GM12872 (cell line): ENCODE results near the gene C1QTNF1.

Source experiments
- TF ChIP-seq, protein P1 (sequence below): IDR thresholded peaks from 3 replicates; pipeline ENCODE4 v1.5.1; 2011; ENCODE audit warnings: low read depth, mild to moderate bottlenecking, low read length, moderate library complexity; ENCODE audit not compliant: insufficient read depth

C1QTNF1 gene

DNA sequence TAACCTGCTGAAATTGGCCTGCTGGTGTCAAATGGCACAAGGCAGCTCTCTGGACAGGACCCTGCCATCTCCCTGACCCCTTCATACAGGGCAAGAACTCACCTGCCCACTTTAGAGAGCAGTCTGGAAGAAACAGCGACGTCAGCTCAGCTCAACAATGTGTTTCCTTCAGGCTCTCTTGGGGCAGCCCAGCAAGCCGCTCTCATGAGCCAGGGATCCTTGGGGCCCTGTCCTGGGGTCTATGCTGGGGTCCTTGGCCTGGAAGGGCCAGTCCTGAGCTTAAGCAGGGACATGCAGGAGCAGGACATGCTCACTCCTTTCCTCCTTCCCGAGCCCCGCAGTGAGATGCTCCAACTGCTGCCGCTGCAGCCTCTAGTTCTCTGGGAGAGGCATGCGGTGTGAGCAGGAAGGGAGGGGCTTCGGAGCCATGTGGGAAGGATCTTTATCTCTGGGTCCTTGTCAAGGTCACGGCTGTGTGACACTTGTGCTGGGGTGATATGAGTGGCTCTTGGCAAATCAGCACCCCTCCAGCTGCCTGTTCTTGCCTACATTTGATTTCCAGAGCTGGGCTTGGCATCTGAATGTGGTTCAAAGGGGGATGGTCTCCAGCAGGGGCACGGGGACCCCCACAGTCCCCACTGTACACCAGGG lies 3.4 kb downstream of the C1QTNF1 start:
- TF ChIP-seq, protein P1, sequence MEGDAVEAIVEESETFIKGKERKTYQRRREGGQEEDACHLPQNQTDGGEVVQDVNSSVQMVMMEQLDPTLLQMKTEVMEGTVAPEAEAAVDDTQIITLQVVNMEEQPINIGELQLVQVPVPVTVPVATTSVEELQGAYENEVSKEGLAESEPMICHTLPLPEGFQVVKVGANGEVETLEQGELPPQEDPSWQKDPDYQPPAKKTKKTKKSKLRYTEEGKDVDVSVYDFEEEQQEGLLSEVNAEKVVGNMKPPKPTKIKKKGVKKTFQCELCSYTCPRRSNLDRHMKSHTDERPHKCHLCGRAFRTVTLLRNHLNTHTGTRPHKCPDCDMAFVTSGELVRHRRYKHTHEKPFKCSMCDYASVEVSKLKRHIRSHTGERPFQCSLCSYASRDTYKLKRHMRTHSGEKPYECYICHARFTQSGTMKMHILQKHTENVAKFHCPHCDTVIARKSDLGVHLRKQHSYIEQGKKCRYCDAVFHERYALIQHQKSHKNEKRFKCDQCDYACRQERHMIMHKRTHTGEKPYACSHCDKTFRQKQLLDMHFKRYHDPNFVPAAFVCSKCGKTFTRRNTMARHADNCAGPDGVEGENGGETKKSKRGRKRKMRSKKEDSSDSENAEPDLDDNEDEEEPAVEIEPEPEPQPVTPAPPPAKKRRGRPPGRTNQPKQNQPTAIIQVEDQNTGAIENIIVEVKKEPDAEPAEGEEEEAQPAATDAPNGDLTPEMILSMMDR, result no peak

DNA sequence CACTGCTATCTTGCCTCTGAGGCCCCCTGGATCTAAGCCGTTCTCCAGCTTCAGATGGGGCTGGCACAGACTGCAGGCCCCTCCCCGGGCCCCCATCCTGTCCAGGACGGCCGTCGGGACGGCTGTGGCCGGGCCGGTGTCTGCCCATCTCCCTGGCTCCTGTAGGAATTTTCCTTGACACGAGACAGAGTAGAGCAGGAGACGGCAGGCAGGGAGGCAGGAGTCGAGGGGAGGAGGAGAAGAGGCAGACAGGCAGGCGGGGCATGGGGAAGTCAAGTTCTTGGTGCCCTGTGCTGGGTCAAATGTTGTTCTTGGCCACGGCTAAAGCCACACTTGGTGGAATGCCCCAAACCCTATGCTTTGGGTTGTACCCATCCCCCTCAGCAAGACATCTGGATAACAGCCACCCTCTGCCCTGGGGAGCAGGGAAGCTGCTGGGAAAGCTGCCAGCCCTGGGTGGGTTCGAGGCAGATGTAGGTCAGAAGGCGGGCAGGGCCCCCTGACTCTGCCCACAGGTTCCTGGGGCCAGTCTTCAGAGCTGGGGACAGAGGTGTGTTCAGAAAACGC lies 4.0 kb downstream of the C1QTNF1 start:
- TF ChIP-seq, protein P1, result no peak

DNA sequence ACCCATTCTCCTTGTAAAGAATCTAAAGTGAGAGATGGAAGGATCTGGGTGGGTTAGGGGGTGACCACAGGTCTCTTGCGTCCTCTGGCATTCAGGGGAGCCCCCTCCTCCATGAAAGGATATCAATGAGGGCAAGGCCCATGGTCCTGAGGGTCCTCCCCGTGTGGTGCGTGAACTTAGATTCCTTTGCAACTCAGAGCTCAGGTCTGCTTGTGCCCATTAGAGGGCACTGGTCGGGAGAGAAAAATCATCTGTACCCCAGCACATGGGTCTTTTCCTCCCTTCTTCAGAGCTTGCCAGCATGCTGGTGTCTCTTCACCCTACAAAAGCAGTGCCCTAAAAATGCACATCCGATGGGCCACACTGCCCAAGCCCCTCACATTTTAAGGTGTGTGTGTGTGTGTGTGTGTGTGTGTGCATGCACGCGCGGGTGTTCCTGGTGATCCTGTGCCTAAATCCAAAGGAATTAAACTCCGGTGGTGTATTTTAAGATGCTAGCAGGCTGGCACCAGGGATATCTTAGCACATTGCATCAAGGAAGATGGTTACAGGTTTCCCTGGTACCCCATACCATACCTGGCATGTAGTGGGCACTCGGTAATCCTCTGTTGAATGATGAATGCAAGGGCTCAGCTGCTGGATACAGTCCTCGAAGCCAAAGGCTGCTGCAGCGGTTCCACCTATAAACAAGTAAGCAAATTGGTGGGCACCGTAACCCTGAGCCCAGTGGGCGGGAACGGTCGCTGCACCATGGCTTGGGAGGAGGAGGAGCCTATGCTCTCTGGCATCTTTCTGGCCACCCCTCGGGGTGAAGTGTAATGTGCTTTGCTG lies 4.7 kb downstream of the C1QTNF1 start:
- TF ChIP-seq, protein P1, result no peak

DNA sequence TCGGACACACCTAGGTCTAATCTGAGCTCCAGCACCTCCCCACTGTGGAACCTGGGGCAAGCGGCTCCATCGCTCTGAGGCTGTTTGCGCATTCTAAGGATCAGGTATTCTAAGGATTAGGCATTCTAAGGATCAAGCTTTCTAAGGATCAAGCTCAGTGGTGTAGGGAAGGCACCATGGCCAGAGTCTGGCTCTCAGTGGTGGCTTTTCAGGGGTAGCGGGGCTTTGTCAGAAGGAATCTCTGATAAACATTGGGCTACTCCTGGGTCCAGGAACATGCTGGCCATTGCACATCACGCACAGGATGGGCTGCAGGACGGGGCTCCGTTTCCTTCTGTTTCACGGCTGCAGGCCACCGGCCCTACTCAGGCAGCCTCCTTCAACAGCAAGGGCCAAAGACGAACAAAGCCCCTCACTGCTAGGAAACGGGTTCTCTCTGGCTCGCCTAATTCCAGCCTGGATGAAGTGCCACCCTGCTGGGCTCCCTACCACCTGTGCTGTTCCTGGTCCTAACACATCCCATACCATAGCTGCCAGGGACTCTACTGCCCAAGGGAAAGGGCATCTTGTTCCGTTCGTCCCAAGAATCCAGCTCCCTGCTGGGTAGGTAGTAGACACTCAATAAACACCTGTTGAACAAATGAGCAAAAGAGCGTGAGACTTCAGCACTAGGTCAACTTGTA lies 5.5 kb downstream of the C1QTNF1 start:
- TF ChIP-seq, protein P1, result no peak

DNA sequence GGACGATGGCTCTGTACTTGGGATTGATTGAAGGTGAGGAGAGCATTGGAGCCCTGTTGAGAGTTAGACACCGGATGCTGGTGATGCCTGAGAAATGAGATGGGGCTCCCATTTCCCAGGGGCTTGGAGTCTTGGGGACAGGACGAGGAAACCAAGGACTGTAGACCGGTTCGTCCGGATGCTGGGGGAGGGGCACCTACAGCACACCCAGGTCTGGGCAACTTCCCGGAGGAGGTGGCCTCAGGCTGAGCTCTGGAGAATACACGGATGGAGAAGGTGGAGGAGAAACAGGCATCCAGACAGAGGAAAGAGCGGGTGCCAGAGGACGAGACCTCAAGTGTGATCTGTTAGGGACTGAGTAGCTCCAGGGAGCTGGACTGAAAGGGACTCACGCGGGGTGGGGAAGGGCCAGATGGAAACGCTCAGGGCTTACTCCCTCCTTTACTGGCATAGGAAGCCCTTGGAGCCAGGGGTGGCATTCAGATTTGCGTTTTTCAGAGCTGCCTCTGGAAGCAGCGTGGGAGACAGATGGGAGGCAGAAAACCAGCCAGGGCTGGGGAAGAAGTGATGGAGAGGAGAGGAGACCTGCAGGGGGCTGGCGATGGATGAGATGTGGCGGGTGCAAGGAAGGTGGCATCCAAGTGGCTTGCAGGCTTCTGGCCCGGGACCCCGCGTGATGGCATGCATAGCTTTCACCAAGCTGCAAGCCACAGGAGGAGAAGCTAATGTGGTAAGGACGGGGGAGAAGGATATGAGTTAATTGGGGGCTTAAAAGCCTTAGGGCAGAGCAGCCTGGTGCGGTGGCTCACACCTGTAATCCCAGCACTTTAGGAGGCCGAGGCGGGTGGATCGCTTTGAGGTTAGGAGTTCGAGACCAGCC lies 8.3 kb downstream of the C1QTNF1 start:
- TF ChIP-seq, protein P1, result no peak

DNA sequence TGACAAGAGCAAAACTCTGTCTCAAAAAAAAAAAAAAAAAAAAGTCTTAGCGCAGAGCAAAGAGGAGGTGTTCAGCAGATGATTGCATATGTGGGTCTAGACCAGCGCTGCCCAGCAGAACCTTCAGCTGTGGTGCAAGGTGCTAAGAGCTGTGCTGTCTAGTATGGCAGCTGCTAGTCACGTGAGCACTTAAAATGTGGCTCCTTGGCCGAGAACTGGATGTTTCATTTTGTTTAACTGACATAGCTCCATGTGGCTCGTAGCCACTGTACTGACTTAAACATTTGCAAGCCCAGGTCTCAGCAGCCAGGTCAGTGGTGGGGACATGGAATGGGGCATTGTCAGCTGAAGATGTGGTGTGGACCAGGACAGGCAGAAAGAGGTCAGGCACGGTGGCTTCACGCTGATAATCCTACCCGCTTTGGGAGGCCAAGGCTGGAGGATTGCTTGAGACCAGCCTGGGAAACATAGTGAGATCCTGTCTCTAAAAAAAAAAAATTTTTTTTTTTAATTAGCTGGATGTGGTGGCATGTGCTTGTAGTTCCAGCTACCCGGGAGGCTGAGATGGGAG lies 9.2 kb downstream of the C1QTNF1 start:
- TF ChIP-seq, protein P1, result no peak
